NCI-H345 treated with DMSO at 0.1 percent for 48 hours (cell line): Measurements from ENCODE around the gene SCN9A.
"Not testable (repeated sequence)": the region's sequence is repeated elsewhere in the genome, so short reads cannot be mapped to it uniquely, and the experiment has no call there.

Experiments
- DNase-seq: peaks from one replicate; lab custom pipeline; 2025; ENCODE audit not compliant: unreplicated experiment; lab: John Stamatoyannopoulos, UW

The SCN9A gene

DNA sequence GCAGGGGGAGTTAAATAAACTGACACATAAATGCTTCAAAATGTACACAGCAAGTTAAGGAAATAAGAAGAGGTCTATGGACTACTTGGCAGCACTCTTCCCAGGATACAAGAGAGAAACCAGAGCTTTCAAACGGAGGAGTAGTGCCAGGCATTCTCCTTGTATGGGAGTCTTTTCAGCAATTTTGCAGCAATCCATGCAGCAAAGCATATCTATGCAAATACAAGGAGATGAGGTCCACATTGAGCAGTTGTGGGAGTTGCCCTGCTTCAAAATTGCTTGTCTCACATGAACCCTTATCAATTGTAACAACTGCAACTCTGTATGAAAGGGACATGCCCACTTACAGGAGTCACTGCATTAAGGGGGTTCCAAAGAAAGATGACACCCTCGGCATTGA, 37.8 kb downstream of the SCN9A start:
- no peak for DNase-seq

DNA sequence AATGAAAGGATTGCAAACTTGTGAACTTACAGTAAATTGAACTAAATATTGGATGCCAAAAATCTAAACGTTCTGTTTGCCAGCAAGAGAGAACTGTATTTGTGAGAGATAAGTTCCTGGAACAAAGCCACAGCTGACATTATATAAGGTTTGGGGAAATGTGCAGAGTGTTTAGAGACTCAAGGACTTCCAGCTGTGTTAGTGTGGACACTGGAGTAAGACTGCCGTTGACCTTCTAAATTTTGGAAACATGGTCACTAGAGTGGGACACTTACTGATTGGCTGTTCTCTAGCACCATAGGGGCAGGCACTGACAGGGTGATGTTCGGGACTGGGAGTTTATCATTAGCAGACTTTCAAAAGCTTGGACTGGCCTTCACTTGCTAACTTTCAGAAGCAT, 40.5 kb downstream of the SCN9A start:
- DNase-seq: no peak

DNA sequence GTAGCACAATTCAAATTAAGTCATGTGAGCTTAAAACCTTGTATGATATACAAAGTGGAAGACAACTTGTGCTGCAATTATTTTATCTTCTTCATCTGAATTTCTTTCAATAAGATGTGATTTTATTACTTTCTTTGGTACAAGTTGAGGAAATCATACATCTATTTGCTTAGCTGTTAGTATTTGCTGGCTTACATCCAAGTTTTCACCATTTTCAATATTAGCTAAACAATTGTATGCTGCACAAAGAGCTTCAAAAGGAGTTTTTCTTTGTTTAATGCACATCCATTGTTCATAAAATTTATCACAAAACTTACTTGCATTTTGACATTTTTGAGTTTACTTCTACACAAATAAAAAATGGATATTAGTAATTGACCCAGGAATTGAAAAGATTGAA, 40.9 kb downstream of the SCN9A start:
- no peak for DNase-seq

DNA sequence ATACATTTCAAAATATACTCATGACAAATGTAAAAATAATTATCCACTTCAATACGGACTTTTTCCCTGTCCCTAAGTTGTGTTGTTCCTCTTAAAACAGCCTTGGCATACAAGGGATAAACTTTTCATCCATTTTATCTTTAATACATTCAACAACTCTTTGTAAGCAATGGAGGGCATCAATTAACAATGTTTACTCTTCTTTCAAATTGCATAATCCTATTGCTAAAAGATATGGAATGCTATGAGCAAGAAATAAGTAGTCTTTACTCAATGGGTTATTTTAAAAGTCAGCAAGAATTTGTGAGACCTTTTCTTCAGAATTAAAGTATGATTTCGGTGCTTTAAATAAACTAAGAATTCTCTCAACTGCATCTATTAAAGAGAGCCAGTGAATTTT, 41.9 kb downstream of the SCN9A start:
- DNase-seq: no peak

DNA sequence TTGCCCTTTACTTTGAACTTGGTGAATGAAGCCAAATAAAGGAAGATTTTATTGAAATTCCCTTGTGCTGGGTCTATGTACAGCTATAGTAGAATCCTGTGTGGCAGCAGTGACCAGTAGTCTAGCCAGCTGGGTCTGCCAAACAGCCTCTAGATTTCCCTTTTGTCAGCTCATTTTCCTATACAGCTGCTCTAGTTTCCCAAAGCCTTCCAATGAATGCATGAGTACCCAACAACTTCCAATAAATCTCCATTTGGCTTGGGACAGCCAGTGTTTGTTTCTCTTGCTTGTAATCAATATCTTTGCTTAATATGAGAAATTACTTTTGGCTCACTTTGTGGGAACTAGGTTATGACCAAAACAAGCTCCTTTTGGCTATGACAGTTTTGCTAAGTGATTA, 43.6 kb downstream of the SCN9A start:
- no peak for DNase-seq

DNA sequence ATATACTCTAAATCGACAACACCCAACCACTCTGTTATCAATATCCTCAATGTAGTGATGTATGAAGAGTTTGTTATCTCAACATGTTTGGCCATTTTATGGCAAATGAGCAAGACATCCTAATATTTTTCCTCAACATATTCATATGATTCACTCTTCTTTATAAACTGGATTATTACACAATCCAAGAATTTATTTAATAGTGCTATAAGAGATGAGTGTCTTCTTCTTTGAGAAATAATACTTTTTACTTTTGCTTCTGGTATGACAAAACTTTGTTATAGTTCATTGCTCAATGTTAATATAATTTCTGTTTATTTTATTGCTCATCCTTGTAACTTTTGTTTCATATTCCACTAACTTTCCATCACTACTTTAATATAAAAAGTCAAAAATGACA, 44.3 kb downstream of the SCN9A start:
- no peak for DNase-seq

DNA sequence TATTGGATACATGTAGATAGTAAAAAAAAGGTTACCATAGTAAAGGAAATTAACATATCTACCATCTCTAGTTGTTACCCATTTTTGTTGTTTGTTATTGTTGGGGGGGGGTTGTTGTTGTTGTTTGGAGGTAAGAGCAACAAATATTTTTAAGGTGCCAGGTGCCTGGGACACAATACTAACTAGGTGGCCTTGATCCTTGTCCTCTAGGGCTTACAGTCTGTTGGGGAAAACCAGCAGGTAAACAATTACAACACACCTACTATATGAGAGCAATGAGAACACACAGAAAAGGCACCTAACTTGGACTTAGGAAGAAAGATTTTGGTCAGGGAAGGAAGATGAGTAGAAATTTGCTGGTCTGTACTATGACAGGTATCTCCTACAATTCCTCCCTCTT, 46.3 kb downstream of the SCN9A start:
- no peak for DNase-seq

DNA sequence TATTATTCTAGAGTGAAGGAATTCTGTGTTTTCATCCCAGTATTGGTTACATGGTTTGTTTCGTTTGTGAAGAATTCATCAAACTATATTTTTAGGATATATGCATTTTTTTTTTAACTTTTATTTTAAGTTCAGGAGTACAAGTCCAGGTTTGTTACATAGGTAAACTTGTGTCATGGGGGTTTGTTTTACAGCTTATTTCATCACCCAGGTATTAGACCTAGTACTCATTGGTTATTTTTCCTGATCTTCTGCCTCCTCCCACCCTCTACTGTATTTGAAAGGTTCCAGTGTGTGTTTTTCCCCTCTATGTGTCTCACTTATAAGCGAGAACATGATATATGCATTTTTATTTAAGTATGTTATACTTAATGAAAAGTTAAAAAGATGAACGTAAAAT, 47.6 kb downstream of the SCN9A start:
- no peak for DNase-seq

DNA sequence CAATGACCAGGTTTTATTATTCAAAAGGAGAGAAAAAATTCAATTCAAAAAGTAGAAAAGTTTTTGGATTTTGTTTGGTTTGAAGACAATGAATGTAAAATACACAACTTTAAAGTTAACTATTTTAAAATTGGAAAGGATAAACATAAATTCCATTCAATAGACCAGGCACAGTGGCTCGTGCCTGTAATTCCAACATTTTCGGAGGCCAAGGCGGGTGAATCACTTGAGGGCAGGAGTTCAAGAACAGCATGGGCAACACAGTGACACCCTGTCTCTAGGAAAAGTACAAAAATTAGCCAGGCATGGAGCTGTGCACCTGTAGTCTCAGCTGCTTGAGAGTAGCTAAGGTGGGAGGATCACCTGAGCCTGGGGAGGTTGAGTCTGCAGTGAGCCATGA, 54.7 kb downstream of the SCN9A start:
- DNase-seq: no peak

DNA sequence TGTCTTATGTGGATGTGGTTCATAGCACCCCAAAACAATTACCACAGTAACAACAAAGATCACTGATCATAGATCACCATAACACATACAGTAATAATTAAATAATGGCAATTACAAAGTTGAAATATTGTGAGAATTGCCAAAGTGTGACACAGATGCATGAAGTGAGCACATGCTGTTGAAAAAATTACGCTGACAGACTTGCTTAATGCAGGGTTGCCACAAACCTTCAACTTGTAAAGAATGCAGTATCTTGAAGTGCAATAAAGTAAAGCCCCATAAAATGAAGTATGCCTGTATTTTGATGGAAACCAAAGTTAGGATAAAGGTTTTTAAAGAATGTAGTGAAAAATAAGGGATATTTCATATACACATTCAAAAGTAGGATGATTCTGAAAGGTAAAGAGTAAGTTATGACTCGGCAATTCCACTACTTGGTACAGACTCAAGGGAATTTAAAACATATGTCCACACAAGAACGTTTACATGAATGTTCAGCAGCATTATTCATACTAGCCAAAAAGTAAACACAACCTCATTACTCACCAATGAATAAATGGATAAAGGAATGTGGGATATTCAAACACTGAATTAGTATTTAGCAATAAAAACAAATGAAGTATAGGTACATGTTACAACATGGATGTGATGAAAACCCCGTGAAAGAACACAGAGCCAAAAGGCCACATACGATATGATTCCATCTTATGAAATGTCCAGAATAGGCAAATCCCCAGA, 61.6 kb downstream of the SCN9A start:
- DNase-seq: no peak

DNA sequence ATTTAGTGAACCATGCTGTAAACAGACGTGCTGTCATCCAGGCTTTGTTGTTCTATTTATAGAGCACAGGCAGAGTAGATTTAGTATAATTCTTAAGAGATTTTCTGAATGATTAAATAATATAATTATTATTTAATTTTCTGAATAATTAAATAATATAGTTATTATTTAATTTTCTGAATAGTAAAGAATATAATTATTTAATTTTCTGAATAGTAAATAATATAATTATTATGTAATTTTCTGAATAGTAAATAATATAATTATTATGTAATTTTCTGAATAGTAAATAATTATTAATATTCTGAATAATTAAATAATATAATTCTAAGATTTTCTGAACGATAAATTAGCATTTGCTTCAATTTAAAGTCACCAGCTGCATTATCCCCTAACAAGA, 62.9 kb downstream of the SCN9A start:
- not testable (repeated sequence) for DNase-seq

DNA sequence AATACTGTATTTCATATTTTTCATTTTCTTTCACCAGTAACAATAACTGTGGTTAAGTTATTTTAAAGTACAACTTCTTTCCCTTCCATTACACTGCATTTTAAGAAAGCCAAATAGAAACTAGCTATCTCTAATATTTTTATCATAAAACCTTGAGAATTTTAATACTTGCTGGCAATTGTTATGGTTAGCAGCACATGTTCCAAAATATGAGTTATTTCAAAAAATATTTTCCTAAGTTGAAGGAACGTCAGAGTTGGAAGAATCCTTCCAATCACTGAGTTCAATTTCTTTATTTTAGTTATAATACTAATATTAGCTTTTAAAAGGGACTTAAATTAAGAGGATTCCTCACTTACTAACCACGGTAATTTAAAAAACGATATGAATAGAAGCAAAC, 68.4 kb downstream of the SCN9A start:
- DNase-seq: no peak

DNA sequence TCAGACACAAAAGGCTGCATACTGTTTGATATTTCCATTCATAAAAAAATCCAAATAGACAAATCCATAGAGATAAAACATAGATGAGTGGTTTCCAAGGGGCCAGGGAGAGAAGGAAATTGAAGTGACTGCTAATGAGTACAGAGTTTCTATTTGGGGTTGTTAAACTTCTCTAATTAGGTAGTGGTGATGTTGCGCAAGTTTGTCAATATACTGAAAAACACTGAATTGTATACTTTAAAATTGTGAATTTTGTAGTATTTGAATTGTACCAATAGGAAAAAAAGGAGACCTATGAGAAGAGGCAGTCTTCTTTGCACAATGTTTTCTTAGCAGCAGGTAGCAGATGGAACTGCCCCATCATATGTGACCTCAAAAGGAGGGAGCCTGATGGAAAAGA, 71.1 kb downstream of the SCN9A start:
- no peak for DNase-seq

DNA sequence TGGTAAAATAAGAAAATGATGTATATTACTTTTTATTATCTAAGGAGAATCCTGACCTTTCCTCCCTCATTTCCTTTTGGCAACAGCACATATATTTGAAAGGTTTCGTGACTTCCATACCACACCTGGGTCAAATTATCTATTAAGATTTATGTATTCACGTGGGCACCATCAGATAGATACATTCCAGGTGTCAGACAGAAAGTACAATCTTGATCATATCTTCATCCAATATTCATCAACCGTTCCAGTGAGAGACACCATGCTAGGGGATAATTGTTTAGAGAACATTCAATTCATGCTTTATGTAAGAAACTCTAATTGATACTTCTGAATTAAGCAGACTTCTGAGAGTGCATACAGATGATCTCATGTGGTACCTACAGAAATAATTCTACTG, 73.7 kb downstream of the SCN9A start:
- no peak for DNase-seq

DNA sequence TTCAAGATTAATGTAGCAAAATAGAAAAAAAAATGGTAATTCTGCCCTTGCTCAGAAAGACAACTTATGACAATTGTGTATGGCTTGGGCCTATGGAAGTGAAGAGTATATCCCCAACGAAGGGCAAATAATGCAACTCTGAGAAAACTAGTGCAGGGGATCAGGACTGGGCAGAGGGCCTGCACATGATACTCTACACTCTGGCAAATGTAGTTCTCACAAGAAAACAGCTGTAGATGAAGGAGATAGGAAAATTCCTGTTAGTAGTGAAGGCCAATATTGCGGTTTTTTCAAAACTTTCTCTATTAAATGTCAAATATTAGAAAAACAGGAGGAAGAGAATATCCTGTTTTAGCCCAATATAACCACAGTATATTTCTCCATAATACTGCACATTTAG, 77.8 kb downstream of the SCN9A start:
- no peak for DNase-seq

DNA sequence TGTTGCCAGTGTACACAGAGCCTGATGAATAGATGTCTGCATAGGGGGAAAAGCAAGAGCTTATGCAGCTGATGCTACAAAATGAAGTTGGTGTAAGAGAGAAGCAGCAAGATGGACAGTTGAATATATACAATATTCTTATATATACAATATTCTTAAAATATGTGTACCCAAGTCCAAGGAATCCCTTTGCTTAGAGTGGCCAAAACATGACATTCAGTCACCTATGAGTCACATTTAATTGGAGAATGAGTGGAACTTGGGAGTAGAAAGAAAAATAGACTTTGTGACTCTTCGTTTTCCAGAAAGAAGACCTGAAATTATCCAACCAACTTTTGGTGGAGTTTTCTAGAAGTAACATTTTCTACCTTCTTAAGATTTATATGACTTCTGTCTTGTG, 81.8 kb downstream of the SCN9A start:
- DNase-seq: no peak

DNA sequence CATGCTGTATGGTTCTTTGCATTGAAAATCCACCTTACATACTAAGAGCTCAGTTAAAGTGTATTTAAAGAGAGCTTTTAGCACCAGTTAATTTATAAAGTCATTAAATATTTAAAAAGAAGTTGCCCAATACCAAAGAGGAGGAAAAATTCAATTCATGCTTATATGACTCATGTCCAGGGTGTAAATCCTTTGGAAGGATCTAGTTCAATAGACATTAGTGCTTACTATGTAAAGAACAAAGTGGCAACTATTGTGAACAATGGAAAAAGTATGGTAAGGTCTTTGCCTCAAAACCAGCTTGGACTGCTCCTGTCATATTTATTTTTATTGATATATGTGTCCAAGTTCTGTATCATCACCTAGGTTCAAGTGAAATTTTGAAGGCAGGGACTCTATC, 90.5 kb downstream of the SCN9A start:
- DNase-seq: no peak

DNA sequence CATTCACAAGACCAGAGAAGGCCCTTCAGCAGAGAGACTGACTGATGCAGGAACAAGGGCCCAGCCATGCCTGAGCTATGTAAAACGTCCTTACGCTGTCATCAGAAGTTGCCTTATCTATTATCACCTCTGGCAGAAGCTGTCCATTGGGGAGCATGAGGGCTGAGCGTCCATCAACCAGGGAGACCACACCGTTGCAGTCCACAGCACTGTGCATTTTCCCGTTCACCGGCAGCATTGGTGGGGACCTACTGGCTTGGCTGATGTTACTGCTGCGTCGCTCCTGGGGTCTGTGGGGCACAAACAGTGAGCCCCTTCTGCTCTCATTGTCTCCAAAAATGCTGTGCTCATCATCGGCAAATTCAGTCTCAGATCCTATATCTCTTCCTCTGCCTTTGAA, 91.4 kb downstream of the SCN9A start:
- DNase-seq: no peak

DNA sequence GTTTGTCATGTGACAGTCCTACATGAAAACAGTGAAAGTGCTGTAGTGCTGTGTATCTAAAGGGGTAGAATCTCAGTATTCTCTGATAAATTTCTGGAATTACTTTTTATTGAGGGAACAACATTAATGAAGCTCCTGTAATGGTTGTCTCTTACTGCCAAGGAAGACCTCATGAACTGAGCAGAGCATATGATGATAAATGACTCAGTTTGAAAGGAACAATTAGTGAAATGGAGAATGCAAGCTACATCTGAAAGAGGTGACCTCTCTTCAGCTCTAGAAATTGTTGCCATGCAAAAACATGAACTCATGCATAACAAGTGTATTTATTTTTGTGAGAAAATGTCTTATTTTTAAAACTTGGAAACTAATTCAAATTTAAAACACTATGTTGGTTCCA, 93.6 kb downstream of the SCN9A start:
- no peak for DNase-seq

DNA sequence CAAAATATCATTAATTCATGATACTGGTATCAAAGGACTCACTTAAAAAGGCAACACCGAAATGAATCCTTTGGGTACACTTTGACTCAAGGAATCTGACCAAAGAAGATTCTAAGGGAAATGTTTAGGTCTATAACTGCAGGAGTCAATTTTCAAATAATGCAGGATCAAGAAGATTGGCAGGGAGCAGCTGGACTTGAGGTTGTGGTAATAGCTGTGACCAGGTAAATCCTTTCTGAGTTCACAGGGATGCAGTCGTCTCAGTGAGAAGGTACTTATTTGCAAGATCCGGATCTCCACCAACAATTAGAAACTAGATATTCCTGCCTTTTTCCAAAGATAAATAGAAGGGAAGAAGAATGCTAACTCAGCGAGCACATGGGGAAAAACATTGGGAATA, 96.9 kb downstream of the SCN9A start:
- no peak for DNase-seq

DNA sequence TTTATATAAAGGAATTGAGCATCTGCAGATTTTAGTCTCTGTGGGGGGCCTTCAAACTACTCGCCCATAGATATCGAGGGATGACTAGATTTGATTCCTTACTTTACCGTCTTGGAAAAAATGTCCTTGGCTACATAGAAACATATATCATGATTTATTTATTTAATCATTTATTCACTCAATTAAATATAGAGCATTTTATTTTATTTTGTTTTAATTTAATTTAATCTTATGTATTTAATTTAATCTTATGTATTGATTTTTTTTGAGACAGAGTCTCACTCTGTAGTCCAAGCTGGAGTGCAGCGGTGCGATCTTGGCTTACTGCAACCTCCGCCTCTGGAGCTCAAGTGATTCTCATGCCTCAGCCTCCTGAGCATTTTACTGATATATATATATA, 105.4 kb downstream of the SCN9A start:
- DNase-seq: no peak

DNA sequence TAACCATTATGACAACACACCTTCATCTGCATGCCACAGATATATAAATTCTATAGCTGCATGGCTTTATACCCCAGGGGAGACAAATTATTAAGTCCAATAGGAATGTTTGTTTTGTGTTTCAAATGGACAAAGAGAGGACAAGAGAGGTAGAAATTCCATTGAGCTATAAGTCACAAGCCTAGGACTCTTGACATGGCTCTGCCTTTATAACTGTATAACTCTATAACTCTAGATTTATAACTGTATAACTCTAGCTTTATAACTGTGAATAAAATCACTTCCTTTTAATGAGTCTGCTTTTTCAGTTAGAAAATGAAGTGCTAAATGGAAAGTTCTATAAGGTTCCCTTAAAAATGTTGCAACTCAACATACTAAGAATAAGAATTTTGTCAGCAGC, 106.4 kb downstream of the SCN9A start:
- no peak for DNase-seq

DNA sequence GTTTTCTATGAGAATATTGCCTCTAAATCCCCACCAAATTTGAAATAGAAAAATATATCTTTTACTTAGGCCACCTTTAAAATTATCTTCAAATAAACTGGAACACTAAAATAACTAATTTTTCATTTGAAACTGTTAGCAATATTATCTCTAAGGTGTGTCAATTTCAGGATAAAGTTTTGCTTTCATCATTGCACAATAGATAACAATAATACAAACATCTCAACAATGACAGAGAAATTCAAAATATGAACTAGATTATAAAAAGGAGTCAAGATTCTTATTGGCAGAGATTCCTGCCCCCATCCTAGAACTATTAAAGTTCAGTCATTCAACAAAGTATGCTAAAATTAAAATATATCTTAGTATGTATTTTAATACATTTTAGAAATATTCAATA, 117.9 kb downstream of the SCN9A start:
- no peak for DNase-seq

DNA sequence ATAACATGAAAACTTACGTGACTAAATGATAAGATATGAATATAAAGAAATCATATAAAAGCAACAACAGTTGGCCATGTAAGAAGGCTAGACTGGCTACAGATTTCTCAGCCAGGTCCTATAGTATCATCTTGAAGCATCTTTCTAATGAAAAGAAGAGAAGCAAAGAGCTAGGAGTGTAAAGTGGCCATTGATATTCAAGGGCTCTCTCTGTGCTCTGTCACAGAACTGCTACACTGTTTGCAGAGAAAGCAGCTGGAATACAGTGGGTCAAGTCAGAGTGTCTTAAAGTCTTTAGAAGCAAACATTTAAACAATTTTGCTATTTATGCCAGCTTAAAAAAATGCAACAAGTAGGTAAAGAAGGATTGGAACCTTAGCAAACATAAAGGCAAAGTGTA, 118.8 kb downstream of the SCN9A start:
- no peak for DNase-seq
